Naive thymus-derived CD8-positive, alpha-beta T cell (primary cell): ENCODE results near the gene ZNF264. TPM values are rescaled to one million over a fixed set of nuclear protein-coding genes. Genes with fewer than 3 reads are reported as not detected.
"Not testable (repeated sequence)": the region's sequence is repeated elsewhere in the genome, so short reads cannot be mapped to it uniquely, and the experiment has no call there.

Source experiments
- ATAC-seq, 2 donors: fragments of 150-1000 bp; cut with Tn5 transposase in 1 of 2; sonication (Bioruptor Pico), chemical (Tn5 transposase) in 1 of 2; 1 replicate in 1 of 2; 2 replicates in 1 of 2; pipeline ENCODE4 v1.10.0; 2021; ENCODE audit warnings: mild to moderate bottlenecking in 2 of 2, moderate library complexity in 2 of 2
- POLR2A ChIA-PET: fragments of 350-600 bp; sonication (Branson Sonifier 250); formaldehyde crosslinking; loops from one replicate; lab custom pipeline; 2021; ENCODE audit warnings: antibody characterized with exemption; lab: Charles Lee
- DNase-seq, 10 donors: peaks; one replicate each; pipeline versions ENCODE4 v3.0.0 to v3.0.0-alpha.2; 2020 to 2022
- H3K27ac Mint-ChIP-seq, 10 donors: one replicate each; pipeline ENCODE4 v1.8.0; 2020 to 2022; ENCODE audit warnings: mild to moderate bottlenecking in 10 of 10, mixed read lengths in 10 of 10, moderate library complexity in 4 of 10, inconsistent platforms in 1 of 10
- H3K27me3 Mint-ChIP-seq, 5 donors: one replicate each; pipeline ENCODE4 v1.8.0; 2021 to 2022; ENCODE audit warnings: mixed read lengths in 5 of 5
- H3K36me3 Mint-ChIP-seq, 3 donors: one replicate each; pipeline ENCODE4 v1.8.0; 2020 to 2022; ENCODE audit warnings: mixed read lengths in 3 of 3, mild to moderate bottlenecking in 2 of 3, inconsistent platforms in 1 of 3
- H3K4me1 Mint-ChIP-seq, 4 donors: one replicate each; pipeline ENCODE4 v1.8.0; 2021 to 2022; ENCODE audit warnings: mixed read lengths in 4 of 4
- H3K4me3 Mint-ChIP-seq, 10 donors: one replicate each; pipeline ENCODE4 v1.8.0; 2020 to 2022; ENCODE audit warnings: mild to moderate bottlenecking in 10 of 10, mixed read lengths in 10 of 10, moderate library complexity in 6 of 10, inconsistent platforms in 1 of 10
- H3K9me3 Mint-ChIP-seq, 9 donors: one replicate each; pipeline ENCODE4 v1.8.0; 2020 to 2022; ENCODE audit warnings: mixed read lengths in 9 of 9, mild to moderate bottlenecking in 3 of 9, inconsistent platforms in 1 of 9, moderate library complexity in 1 of 9
- polyA plus RNA-seq, 3 donors: library from polyadenylated mRNA; unstranded; fragments of 300-500 nt; fragmentation: Illumina TruSeq; gene quantifications; one replicate each; pipeline ENCODE4 v1.2.3, GENCODE V29; 2021
- total RNA-seq, 8 experiments: library from RNA in 2 of 8; stranded (reverse) in 2 of 8; gene quantifications; one replicate each; pipeline ENCODE4 v1.2.3 and lab custom pipeline; 2021 to 2026

Gene ZNF264
- total RNA-seq (10 to 100 TPM; 77.4 to 77.6 TPM), polyA plus RNA-seq (10 to 100 TPM; 21.7 to 30.6 (median 29.2) TPM), total RNA-seq (lab: John Stamatoyannopoulos, UW) (45.3 to 92.5 (median 62.4) reads per million in 6 experiments)

DNA sequence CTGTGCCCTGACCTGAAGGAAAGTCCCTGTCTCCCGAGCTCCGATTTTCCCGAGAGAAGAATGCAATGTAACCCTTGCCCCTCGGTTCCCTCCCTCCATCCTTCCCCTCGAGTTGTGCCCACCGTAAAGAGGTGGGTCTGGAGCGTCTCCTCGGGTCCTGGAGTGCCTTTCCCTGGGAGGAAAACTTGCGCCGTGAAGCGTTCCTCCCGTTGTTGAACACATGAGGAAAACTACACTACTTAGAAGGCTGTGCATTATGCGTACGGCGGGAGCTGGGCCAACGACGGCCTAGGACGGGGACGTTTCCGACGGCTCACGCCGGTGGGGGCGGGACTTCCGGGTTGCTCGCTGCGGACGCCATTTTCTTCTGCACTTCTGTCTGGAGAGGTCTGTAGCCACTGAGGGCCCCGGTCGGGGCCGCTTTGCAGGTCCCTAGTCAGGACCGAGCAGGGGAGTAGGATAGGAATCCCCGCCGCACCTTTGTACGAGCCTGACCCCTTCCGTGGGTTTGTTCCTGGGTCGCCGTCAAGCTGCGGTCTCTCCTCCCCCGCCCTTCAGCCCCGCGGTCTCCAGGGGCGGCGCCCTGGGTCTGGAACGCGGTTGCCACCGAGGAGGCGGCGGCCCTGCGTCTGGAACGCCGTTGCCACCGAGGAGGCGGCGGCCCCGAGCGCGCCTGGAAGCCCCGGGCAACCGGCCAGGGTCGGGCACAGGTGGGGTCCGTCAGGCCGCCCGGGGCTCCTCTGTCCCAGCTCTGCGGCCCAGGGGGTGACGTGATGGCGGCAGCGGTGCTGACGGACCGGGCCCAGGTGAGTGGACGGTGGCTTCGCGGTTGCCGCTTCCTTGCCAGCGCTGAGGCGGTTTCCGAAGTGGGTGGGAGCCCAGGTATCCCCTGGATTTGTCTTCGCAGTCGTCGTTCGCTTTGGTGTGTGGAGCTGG, at the start of gene ZNF264:
TSS of gene ZNF264 (plus strand) at position 360 of the 936 bp plus-strand sequence. CDS start at position 774, 414 bp downstream.
- H3K4me1 Mint-ChIP-seq, result peaks cover 17 to 37% (median 32%) of the 10 kb centered on the region in 4 donors
- peak within 1 kb of the TSS; percentile 94 to 98 (median 96) for H3K27ac Mint-ChIP-seq
- POLR2A ChIA-PET, result interaction anchor here (1.0 to 2.5 kb wide), 6 partner anchors 20 to 1171 kb away, joined by 3 to 16 read pairs (median 4); partner anchors contain the start of genes ZNF419, ZNF497, ZNF583 and ZNF805
- peak within 1 kb of the TSS; percentile 87 to 95 (median 94) for H3K4me3 Mint-ChIP-seq
- DNase-seq (peak; percentile 80 to 94 (median 86)), ATAC-seq (peak; percentile 95 to 96)
- peaks cover 9 to 76% (median 41%) of the 10 kb centered on the region in 9 donors for H3K9me3 Mint-ChIP-seq
- peaks cover 43 to 66% (median 47%) of the 10 kb centered on the region in 3 donors for H3K36me3 Mint-ChIP-seq
- H3K27me3 Mint-ChIP-seq, result peaks cover 5 to 11% (median 6%) of the 10 kb centered on the region in 5 donors

DNA sequence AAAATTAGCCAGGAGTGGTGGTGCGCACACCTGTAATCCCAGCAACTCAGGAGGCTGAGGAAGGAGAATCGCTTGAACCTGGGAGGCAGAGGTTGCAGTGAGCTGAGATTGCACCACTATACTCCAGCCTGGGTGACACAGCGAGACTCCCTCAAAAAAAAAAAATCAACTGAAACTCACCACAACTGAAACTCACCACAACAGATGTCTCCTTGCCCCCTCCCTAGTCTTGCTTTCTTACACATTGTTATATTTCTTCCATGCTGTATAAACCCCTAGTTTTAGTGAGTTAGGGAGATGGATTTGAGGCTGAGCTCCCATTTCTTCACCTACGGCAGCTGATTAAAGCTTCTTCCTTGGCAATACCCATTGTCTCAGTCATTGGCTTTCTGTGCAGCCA, 49.6 kb upstream of the ZNF264 start:
- H3K36me3 Mint-ChIP-seq, result peaks cover 2 to 21% (median 9%) of the 10 kb centered on the region in 3 donors
- no peak overlapping the region for H3K4me3 Mint-ChIP-seq
- H3K27ac Mint-ChIP-seq, result no peak overlapping the region
- peaks cover 0 to 71% (median 32%) of the 10 kb centered on the region in 9 donors for H3K9me3 Mint-ChIP-seq
- no peaks in the 10 kb centered on the region for H3K4me1 Mint-ChIP-seq
- no peak for DNase-seq
- H3K27me3 Mint-ChIP-seq, result peaks cover 0 to 4% (median 2%) of the 10 kb centered on the region in 5 donors
- POLR2A ChIA-PET, result no interaction called here
- no peak for ATAC-seq

DNA sequence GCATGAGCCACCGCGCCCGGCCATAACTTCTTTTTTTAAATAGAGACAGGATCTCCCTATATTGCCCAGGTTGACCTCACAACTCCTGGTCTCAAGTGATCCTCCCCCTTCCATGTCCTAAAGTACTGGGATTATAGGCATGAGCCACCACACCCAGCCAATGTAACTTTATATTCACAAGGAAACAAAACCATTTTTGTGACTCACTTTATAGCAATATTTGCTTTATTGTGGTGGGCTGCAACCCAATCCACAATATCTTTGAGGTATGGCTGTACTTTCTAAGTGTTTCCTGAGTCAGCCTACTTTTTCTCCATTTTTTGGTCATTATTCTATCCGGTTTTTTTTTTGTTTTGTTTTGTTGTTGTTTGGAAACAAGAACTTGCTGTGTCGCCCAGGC, 38.4 kb upstream of the ZNF264 start:
- DNase-seq, result no peak
- no peak for ATAC-seq
- peaks cover 13 to 74% (median 40%) of the 10 kb centered on the region in 9 donors for H3K9me3 Mint-ChIP-seq
- no peak overlapping the region for H3K4me3 Mint-ChIP-seq
- POLR2A ChIA-PET, result no interaction called here
- peaks cover 0 to 6% (median 1%) of the 10 kb centered on the region in 5 donors for H3K27me3 Mint-ChIP-seq
- H3K4me1 Mint-ChIP-seq, result no peaks in the 10 kb centered on the region
- peak overlapping the region in 1 of 10 donors; percentile 33 for H3K27ac Mint-ChIP-seq
- peaks cover 0 to 20% (median 18%) of the 10 kb centered on the region in 3 donors for H3K36me3 Mint-ChIP-seq

DNA sequence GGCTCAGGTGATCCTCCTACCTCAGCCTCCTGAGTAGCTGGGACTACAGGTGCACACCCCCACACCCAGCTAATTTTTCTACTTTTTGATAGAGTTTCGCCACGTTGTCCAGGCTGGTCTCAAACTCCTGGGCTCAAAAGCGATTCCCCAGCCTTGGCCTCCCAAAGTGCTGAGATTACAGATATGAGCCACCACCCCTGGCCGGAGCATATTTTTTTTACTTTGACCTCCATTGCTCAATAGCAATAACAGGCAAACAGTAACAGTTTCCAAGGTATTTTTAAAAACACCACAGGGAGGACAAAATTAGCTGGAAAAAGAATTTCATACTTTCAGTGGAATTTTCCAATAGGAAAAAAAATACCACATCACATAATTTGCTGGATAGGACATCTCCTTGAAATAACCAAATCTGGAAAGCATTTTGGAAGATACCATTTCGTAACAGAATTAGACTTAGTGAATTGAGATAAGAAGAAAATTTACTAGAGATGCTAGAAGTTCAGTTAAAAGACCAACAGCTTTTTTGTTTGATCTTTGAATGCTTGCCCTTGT, 29.2 kb upstream of the ZNF264 start:
- DNase-seq, result no peak
- no peak for ATAC-seq
- H3K27me3 Mint-ChIP-seq, result peaks cover 0 to 9% (median 4%) of the 10 kb centered on the region in 5 donors
- H3K36me3 Mint-ChIP-seq, result peaks cover 0 to 22% (median 20%) of the 10 kb centered on the region in 3 donors
- H3K4me3 Mint-ChIP-seq, result no peak overlapping the region
- POLR2A ChIA-PET, result no interaction called here
- H3K9me3 Mint-ChIP-seq, result peaks cover 1 to 64% (median 27%) of the 10 kb centered on the region in 9 donors
- H3K27ac Mint-ChIP-seq, result no peak overlapping the region
- no peaks in the 10 kb centered on the region for H3K4me1 Mint-ChIP-seq

DNA sequence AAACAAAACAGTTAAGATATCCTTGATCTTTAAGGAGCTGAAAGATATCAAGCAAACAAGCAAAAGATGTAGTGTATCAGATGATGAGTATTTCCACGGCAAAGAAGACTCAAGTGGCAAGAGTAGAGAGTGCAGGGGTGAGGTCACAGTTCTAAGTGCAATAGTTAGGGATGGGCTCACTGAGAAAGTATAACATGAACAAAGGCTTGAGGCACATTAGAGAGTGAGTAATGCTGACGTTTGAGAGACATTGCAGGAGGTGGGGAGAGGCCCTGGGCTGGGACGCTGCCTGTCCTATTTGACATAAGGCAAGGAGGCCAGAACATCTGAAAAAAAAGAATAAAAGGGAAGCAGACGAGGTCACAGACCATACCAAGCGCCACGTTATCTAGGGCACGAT, 25.5 kb upstream of the ZNF264 start:
- peaks cover 0 to 29% (median 12%) of the 10 kb centered on the region in 3 donors for H3K36me3 Mint-ChIP-seq
- ATAC-seq, result no peak
- no peak for DNase-seq
- POLR2A ChIA-PET, result no interaction called here
- H3K9me3 Mint-ChIP-seq, result peaks cover 5 to 58% (median 41%) of the 10 kb centered on the region in 9 donors
- H3K27me3 Mint-ChIP-seq, result peaks cover 0 to 12% (median 3%) of the 10 kb centered on the region in 5 donors
- no peak overlapping the region for H3K4me3 Mint-ChIP-seq
- H3K27ac Mint-ChIP-seq, result no peak overlapping the region
- no peaks in the 10 kb centered on the region for H3K4me1 Mint-ChIP-seq

DNA sequence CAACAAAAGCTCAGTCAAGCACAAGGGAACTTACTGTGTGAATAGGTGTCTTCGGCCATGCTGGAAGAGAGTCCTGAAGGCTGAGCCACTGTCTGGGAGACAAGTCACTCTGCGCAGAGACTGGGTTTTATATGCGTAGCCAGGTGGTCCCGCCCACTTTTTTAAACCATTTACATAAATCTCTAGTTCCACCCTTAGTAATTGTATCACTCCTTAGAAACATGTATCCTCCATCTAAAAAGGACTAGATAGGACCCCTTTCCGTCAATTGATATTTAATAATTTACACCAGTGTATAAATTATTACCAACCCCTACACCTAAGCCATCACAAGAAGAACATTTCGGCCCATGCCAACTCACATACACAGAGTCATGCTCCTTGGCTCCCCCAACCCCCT, 23.9 kb upstream of the ZNF264 start, which contains the start of gene DUXA:
TSS of gene DUXA (minus strand) at position 101 of the 400 bp plus-strand sequence. CDS start at position 59, 42 bp downstream.
- peaks cover 5 to 8% (median 8%) of the 10 kb centered on the region in 4 donors for H3K4me1 Mint-ChIP-seq
- peaks cover 7 to 62% (median 49%) of the 10 kb centered on the region in 9 donors for H3K9me3 Mint-ChIP-seq
- H3K4me3 Mint-ChIP-seq, result no peak within 1 kb of the TSS
- H3K36me3 Mint-ChIP-seq, result peaks cover 0 to 33% (median 13%) of the 10 kb centered on the region in 3 donors
- peaks cover 0 to 17% (median 8%) of the 10 kb centered on the region in 5 donors for H3K27me3 Mint-ChIP-seq
- H3K27ac Mint-ChIP-seq, result no peak within 1 kb of the TSS
- POLR2A ChIA-PET, result interaction anchor here (0.6 kb wide), 1 partner anchor 116 kb away, joined by 4 read pairs; no protein-coding TSS in a partner anchor
- ATAC-seq, result no peak
- no peak for DNase-seq

DNA sequence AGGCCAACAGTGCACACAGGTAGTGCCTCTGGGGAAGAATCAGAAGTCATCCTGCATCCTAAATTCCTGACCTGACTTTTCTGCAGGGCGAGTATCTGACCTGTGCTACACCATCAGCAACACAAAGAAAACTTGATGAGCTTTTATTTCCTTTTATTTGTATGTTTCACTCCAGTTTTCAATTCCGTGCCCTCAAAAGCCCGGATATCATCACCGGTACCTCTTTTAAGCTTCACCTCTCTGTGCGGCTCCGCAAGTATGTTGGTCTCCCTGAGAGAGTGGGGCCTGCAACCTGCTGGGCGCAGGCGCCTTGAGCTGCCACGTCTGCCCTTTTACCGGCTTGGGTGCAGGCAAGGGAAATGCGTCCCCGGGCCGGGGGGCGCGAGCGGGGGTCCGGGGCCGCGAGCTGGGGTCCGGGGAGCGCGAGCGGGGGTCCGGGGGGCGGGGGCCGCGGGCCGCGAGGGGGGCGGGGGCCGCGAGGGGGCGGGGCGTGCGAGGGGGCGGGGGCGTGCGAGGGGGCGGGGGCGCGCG, 19.7 kb upstream of the ZNF264 start:
- Mint-ChIP-seq H3K9me3 (peaks cover 13 to 71% (median 43%) of the 10 kb centered on the region in 9 donors), H3K4me3 (peak overlapping the region; percentile 70 to 87 (median 82)), H3K27me3 (peaks cover 0 to 28% (median 13%) of the 10 kb centered on the region in 5 donors), H3K4me1 (peaks cover 6 to 13% (median 10%) of the 10 kb centered on the region in 4 donors), H3K36me3 (peaks cover 3 to 48% (median 30%) of the 10 kb centered on the region in 3 donors), H3K27ac (peak overlapping the region in 6 of 10 donors; percentile 20 to 91 (median 88))
- peak; percentile 86 to 94 for ATAC-seq
- POLR2A ChIA-PET, result interaction anchor here (0.5 to 3.0 kb wide), 5 partner anchors 20 to 1276 kb away, joined by 3 to 16 read pairs (median 3); partner anchors contain the start of genes ZNF264 and ZNF606
- peak; percentile 17 to 83 (median 42) for DNase-seq

DNA sequence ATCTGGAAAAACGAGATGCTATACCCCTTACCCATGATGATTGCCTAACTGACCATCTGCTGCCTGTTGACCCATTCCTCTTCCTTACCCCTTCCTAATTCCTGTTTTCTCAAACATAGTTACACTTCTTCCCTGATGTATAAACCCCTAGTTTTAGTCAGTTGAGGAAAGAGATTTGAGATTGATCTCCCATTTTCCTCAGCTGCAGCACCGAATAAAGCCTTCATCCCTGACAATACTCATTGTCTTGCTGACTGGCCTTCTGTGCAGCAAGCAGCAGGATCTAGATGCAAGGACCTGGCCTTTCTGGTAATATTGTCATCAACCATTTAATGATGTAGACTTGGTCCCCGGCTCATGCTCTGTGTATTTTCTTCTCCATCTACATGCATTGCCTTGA, 999 bp upstream of the ZNF264 start:
- DNase-seq (no peak), ATAC-seq (no peak)
- Mint-ChIP-seq H3K4me1 (peaks cover 17 to 37% (median 31%) of the 10 kb centered on the region in 4 donors), H3K4me3 (peak overlapping the region; percentile 87 to 95 (median 94)), H3K36me3 (peaks cover 32 to 61% (median 41%) of the 10 kb centered on the region in 3 donors), H3K27me3 (peaks cover 8 to 13% (median 11%) of the 10 kb centered on the region in 5 donors), H3K27ac (peak overlapping the region in 8 of 10 donors; percentile 44 to 98 (median 96)), H3K9me3 (peaks cover 9 to 75% (median 38%) of the 10 kb centered on the region in 9 donors)
- POLR2A ChIA-PET, result interaction anchor here (2.0 to 2.5 kb wide), 2 partner anchors 19 to 51 kb away, joined by 7 to 16 read pairs; partner anchors contain the start of gene ZNF805

DNA sequence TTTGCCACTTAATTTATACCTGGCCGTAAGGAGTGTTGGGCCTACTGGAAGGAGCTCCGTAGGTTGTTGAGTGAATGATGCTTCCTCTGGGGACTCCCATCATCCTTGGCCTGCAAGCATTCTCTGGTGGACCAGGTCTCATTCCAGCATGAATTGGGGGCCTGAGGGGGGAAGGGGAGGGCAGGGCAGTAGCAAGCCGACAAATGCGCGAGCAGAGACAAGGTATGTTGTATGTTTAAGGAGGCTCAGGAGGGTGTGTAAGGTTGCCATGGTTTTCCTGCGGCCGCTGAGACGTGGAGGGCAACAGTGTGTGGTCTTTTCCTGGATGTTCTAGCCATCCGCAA, 749 bp downstream of the ZNF264 start:
- Mint-ChIP-seq H3K4me1 (peaks cover 17 to 37% (median 35%) of the 10 kb centered on the region in 4 donors), H3K9me3 (peaks cover 15 to 79% (median 46%) of the 10 kb centered on the region in 9 donors), H3K36me3 (peaks cover 49 to 72% (median 53%) of the 10 kb centered on the region in 3 donors), H3K27me3 (peaks cover 5 to 11% (median 6%) of the 10 kb centered on the region in 5 donors), H3K4me3 (peak overlapping the region; percentile 87 to 95 (median 93)), H3K27ac (peak overlapping the region; percentile 87 to 98 (median 94))
- DNase-seq (no peak), ATAC-seq (peak in 1 of 2 donors; percentile 8)
- POLR2A ChIA-PET, result interaction anchor here (1.2 to 2.5 kb wide), 4 partner anchors 21 to 788 kb away, joined by 3 to 16 read pairs (median 5); partner anchors contain the start of genes ZNF419, ZNF583 and ZNF805

DNA sequence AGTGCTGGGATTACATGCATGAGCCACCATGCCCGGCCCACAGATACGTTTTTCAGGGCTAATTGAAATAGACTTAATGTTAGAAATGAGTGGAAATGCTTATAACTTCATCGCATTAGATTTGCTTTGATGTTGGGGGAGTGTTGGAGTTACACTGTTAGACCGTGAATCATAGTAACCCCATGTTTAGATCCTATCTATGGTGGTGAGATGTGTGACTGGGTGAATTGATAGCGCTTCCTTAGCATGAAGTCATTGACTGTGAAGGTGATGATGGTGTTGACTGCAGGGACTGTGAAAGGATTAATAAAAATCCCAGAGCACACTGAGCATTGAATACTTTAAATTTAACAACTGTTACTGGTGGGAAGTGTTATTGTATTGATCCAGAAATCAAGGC, 1.7 kb downstream of the ZNF264 start:
- Mint-ChIP-seq H3K9me3 (peaks cover 15 to 79% (median 39%) of the 10 kb centered on the region in 9 donors), H3K4me1 (peaks cover 17 to 37% (median 35%) of the 10 kb centered on the region in 4 donors), H3K4me3 (peak overlapping the region; percentile 87 to 95 (median 93)), H3K27me3 (peaks cover 0 to 4% (median 0%) of the 10 kb centered on the region in 5 donors), H3K27ac (peak overlapping the region; percentile 12 to 98 (median 92)), H3K36me3 (peaks cover 52 to 74% (median 54%) of the 10 kb centered on the region in 3 donors)
- ATAC-seq (no peak), DNase-seq (no peak)
- POLR2A ChIA-PET, result interaction anchor here (0.6 to 2.5 kb wide), 3 partner anchors 21 to 626 kb away, joined by 3 to 16 read pairs (median 11); no protein-coding TSS in a partner anchor

DNA sequence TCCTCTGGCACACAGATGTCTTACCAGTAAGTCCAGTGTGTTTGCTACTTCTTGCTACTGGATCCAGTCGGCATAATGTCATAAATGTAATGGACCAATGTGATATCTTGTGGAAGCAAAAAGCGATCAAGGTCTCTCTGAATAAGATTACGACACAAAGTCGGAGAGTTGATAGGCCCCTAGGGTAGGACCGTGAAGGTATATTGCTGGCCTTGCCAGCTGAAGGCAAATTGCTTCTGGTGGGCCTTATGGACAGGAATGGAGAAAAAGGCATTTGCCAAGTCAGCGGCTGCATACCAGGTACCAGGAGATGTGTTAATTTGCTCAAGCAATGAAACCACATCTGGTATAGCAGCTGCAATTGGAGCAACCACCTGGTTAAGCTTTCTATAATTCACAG, 6.6 kb downstream of the ZNF264 start:
- ATAC-seq, POLR2A ChIA-PET, H3K27ac Mint-ChIP-seq, DNase-seq, H3K27me3 Mint-ChIP-seq: not testable (repeated sequence)
- H3K36me3 Mint-ChIP-seq, result peaks cover 74 to 97% (median 94%) of the 10 kb centered on the region in 3 donors
- H3K4me3 Mint-ChIP-seq, result peak overlapping the region in 1 of 10 donors; percentile 4
- H3K4me1 Mint-ChIP-seq, result peaks cover 12 to 26% (median 24%) of the 10 kb centered on the region in 4 donors
- H3K9me3 Mint-ChIP-seq, result peaks cover 7 to 83% (median 42%) of the 10 kb centered on the region in 9 donors
